Fibroblast of villous mesenchyme (primary cell): Measurements from ENCODE around the gene FRMD7. TPM values are rescaled to one million over a fixed set of nuclear protein-coding genes. Genes with fewer than 3 reads are reported as not detected.
"Not testable (repeated sequence)": the region's sequence is repeated elsewhere in the genome, so short reads cannot be mapped to it uniquely, and the experiment has no call there.

ENCODE experiments used
- DNase-seq: peaks from one replicate; pipeline ENCODE4 v3.0.0-alpha.2; 2010; ENCODE audit warnings: low read depth
- H3K4me3 ChIP-seq: 2 replicates; pipeline ENCODE4 v1.5.1; 2011; ENCODE audit warnings: low read depth, mild to moderate bottlenecking, low read length
- total RNA-seq: library from RNA; depleted of rRNA; stranded (reverse); fragments of >200 nt; gene quantifications from 2 replicates; pipeline ENCODE4 v1.2.3, GENCODE V29; 2012
- TF ChIP-seq, protein P1 (sequence below): IDR thresholded peaks from 2 replicates; pipeline ENCODE4 v1.5.1; 2012; ENCODE audit warnings: low read depth, mild to moderate bottlenecking, low read length; ENCODE audit not compliant: insufficient read depth

The FRMD7 gene
- total RNA-seq, 1 donor = not detected

DNA sequence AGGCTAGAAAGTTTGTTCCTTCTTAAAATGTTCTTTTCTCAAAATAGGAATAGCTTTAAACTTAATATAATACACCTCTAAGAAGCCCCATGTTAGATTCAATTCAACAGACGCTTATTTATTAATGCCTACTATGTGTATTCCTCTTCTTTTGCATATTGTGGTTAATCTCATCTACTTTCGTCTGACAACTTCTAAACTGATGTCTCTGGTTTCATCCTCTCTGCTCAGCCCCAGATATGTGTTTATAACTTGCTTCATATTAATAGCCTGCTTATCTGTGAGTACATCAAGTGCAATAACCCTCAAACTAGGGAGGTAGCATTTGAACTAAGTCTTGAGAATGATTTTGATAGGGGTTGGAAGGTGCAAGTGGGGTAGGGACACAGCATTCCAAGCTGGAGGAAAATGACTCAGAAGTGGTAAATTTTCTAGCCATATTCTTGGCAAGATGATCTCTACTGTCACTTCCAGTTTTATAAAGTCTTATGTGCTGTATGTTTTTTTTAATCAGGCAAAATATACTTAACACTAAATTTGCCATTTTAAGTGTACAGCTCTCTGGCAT, 67.8 kb downstream of the FRMD7 start:
- no peak overlapping the region for H3K4me3 ChIP-seq
- TF ChIP-seq, protein P1, sequence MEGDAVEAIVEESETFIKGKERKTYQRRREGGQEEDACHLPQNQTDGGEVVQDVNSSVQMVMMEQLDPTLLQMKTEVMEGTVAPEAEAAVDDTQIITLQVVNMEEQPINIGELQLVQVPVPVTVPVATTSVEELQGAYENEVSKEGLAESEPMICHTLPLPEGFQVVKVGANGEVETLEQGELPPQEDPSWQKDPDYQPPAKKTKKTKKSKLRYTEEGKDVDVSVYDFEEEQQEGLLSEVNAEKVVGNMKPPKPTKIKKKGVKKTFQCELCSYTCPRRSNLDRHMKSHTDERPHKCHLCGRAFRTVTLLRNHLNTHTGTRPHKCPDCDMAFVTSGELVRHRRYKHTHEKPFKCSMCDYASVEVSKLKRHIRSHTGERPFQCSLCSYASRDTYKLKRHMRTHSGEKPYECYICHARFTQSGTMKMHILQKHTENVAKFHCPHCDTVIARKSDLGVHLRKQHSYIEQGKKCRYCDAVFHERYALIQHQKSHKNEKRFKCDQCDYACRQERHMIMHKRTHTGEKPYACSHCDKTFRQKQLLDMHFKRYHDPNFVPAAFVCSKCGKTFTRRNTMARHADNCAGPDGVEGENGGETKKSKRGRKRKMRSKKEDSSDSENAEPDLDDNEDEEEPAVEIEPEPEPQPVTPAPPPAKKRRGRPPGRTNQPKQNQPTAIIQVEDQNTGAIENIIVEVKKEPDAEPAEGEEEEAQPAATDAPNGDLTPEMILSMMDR = no peak
- DNase-seq = peak; percentile 33

DNA sequence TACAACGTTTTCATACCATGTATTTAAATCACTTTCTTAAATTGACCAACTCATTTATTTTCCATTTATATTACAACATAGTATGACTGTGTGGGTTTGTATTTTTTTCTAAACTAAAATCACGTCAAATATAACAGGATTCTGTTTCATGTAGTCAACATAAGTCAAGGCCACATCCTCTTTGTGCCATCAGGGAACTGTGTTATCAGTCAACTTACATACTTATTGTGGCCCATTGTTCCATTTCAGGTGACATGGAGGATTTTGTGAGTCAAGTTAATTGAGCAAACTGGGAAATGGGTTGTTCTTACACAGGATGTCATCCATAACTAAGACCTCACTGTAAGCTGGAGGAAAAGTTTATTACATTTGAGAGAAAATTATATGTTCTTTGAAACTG, 68.8 kb downstream of the FRMD7 start:
- DNase-seq = no peak
- TF ChIP-seq, protein P1 = no peak
- H3K4me3 ChIP-seq = no peak overlapping the region

DNA sequence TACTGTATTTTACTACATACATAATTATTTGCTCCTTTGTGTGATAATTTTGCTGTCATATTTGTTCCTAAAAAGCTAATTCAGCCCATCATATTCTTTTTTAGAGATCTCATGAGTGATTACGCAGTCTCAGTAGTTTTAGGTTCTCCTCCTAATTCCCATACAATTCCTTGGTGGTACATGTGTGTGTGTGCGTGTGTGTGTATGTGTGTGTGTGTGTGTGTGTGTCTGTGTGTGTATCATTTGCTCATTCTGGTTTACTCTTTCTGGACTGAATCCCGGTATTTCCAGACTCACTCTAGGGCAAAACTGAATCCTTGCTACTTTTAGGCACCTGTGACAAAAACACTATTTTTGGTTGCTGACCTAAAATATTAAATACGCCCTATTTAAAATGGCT, 69.8 kb downstream of the FRMD7 start:
- TF ChIP-seq, protein P1 = no peak
- DNase-seq = no peak

DNA sequence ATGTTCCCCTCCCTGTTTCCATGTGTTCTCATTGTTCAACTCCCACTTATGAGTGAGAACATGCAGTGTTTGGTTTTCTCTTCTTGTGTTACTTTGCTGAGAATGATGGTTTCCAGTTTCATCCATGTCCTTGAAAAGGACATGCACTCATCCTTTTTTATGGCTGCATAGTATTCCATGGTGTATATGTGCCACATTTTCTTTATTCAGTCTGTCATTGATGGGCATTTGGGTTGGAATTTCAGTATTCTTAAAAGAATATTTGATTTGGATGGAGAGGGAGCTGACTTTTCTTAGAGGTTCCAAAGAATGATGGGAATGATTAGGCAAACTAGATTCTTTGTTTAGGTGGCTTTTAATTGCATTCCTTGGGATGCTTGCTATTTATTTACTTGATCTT, 76.0 kb downstream of the FRMD7 start:
- not testable (repeated sequence) for DNase-seq, H3K4me3 ChIP-seq

More for the DNA sequence above, 69.8 kb downstream of the FRMD7 start:
- H3K4me3 ChIP-seq = no peak overlapping the region

DNA sequence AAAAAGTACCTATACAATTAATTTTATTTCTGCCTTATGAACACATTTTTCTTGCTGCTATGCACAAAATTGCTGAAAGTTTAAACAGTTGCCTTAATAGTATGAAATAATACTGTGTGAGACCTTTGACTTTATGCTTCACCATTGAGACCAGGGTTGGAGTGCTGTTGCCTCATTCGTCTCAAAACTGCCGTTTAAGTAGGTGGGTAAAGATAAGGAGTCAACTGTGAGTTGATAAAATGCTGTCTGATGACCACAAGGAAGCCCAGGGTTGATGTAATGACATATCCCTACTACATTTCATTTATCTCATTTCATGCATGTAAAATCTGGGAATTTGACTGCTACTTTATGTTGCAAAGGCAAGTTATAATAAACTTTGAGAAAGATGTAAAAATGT, 81.3 kb downstream of the FRMD7 start:
- DNase-seq = peak; percentile 6
- TF ChIP-seq, protein P1 = no peak
- H3K4me3 ChIP-seq = no peak overlapping the region

DNA sequence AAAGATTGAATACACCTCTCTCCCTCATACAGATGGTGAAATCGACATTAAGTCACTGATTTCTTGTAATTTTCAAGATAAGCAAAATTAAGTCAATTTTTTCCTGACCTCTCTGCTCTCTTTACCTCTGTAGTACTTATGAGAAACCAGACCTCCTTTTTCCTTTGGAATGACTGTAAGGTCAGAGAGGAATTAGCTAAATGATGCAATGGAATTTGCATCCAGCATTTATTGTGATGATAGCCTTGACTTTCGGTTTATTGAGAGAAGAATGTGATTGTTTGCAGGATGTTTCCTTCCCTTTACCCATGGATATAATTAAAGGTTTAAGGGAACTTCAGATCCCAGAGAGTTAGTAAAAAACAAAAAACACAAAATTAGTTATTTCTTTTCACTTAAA, 82.4 kb downstream of the FRMD7 start:
- H3K4me3 ChIP-seq = no peak overlapping the region
- TF ChIP-seq, protein P1 = no peak
- DNase-seq = no peak

DNA sequence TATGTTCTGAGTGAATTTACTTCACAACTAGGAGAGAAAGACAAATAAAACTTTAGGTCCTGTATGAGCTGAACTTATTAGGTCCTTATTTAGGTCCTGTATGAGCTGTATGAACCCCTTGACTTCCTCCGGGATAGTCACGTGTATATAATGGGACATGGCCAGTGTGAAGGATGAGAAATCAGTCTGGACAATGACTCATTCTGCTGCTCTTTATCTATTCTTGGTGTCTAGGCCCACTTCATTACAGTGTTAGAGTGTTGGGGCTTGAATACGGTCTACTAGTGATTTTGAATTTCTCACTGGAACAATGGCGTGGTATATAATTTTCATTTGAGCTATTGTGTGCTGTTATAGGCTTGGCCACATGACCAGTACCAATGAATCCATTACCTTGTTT, 82.9 kb downstream of the FRMD7 start:
- TF ChIP-seq, protein P1 = no peak
- H3K4me3 ChIP-seq = no peak overlapping the region
- DNase-seq = peak; percentile 5

DNA sequence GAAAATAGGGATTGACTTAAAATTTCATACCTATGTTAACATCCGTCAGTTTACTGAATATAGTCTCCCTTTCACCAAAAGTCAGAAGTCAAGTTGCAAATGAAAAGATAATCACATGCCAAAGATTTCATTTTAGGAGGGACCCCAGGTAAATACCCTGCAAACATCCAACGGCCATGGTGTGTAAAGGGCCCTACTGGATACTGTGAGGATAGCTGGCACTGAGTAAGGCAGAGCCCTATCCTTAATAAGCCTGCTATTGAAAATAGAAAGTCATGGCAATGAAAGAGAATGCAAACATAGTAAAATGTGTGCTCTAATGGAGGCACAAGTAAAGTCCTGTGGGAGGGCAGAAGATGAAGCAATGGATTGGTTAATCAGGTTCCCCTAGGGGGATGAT, 83.8 kb downstream of the FRMD7 start:
- TF ChIP-seq, protein P1 = no peak
- H3K4me3 ChIP-seq = no peak overlapping the region
- no peak for DNase-seq
